CD4-positive, CD25-positive, alpha-beta regulatory T cell (primary cell): ENCODE results near the gene RELT. TPM values are rescaled to one million over a fixed set of nuclear protein-coding genes. Genes with fewer than 3 reads are reported as not detected.

Experiments
- ATAC-seq, 2 donors: fragments of 150-1000 bp; cut with Tn5 transposase; one replicate each; pipeline ENCODE4 v1.10.0; 2021; ENCODE audit warnings: low read depth in 2 of 2, moderate number of reproducible peaks in 2 of 2, moderate library complexity in 1 of 2
- DNase-seq, 3 donors: peaks; one replicate each; pipeline versions ENCODE4 v3.0.0 to v3.0.0-alpha.2; 2012 to 2022; ENCODE audit warnings: mixed read lengths in 1 of 3
- H3K27ac ChIP-seq: one replicate; pipeline ENCODE4 v1.7.0; 2013; ENCODE audit warnings: mild to moderate bottlenecking, low read length; ENCODE audit not compliant: insufficient read depth, poor library complexity, severe bottlenecking
- H3K27me3 ChIP-seq: one replicate; pipeline ENCODE4 v1.7.0; 2013; ENCODE audit warnings: low read length; ENCODE audit not compliant: control insufficient read depth, insufficient read depth
- H3K36me3 ChIP-seq: one replicate; pipeline ENCODE4 v1.7.0; 2013; ENCODE audit warnings: mild to moderate bottlenecking, low read length, moderate library complexity; ENCODE audit not compliant: control insufficient read depth, insufficient read depth
- H3K4me1 ChIP-seq: 2 replicates; pipeline ENCODE4 v1.7.0; 2013; ENCODE audit warnings: mild to moderate bottlenecking, low read length; ENCODE audit not compliant: insufficient read depth, control insufficient read depth, poor library complexity, severe bottlenecking
- H3K4me3 ChIP-seq: one replicate; pipeline ENCODE4 v1.7.0; 2013; ENCODE audit warnings: low read depth, mild to moderate bottlenecking, low read length, moderate library complexity
- H3K9me3 ChIP-seq, 2 experiments: 1 replicate in 1 of 2; 2 replicates in 1 of 2; pipeline ENCODE4 v1.7.0; 2013; ENCODE audit warnings: low read length in 2 of 2, mild to moderate bottlenecking in 1 of 2, moderate library complexity in 1 of 2; ENCODE audit not compliant: control insufficient read depth in 2 of 2
- H3K27ac Mint-ChIP-seq, 3 donors: one replicate each; pipeline ENCODE4 v1.8.0; 2020 to 2022; ENCODE audit warnings: mild to moderate bottlenecking in 3 of 3, mixed read lengths in 3 of 3, moderate library complexity in 2 of 3
- H3K27me3 Mint-ChIP-seq: one replicate; pipeline ENCODE4 v1.8.0; 2022; ENCODE audit warnings: mild to moderate bottlenecking, mixed read lengths
- H3K36me3 Mint-ChIP-seq: one replicate; pipeline ENCODE4 v1.8.0; 2020; ENCODE audit warnings: mixed read lengths
- H3K4me1 Mint-ChIP-seq, 4 donors: one replicate each; pipeline ENCODE4 v1.8.0; 2020 to 2022; ENCODE audit warnings: mixed read lengths in 4 of 4, mild to moderate bottlenecking in 1 of 4
- H3K4me3 Mint-ChIP-seq, 4 donors: one replicate each; pipeline ENCODE4 v1.8.0; 2020 to 2022; ENCODE audit warnings: mild to moderate bottlenecking in 4 of 4, mixed read lengths in 4 of 4, moderate library complexity in 3 of 4
- H3K9me3 Mint-ChIP-seq, 7 donors: one replicate each; pipeline ENCODE4 v1.8.0; 2020 to 2022; ENCODE audit warnings: mixed read lengths in 7 of 7, mild to moderate bottlenecking in 3 of 7, moderate library complexity in 2 of 7
- polyA plus RNA-seq, 4 donors: library from polyadenylated mRNA; unstranded; fragments of 300-500 nt; fragmentation: Illumina TruSeq; gene quantifications; one replicate each; pipeline ENCODE4 v1.2.3, GENCODE V29; 2021
- total RNA-seq: library from RNA; stranded (reverse); gene quantifications from one replicate; pipeline ENCODE4 v1.2.3, GENCODE V29; 2022

Gene RELT
- total and polyA plus RNA-seq, 5 donors from 2014 or later, result 2.0 to 117 (median 3.3) TPM

DNA sequence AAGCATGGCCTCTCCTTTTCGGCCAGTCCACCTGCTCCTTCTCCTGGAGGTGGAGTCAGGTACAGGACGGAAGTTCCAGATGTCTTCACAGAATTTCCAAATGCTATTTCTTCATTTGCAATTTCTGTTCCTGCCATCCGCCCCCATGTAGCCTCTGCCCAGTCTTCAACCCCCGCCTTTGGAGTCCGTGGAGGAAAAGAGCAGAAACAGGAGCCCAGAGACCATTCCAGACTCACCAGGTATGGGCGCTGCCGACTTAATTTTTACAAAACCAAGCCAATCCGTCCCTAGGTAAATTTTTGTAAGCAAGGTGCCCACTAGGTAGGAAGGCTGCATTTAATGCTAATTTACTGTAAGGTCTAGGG lies 28.9 kb downstream of the RELT start:
- H3K27me3 ChIP-seq, result no peaks in the 10 kb centered on the region
- no peaks in the 10 kb centered on the region for H3K4me1 Mint-ChIP-seq
- H3K27ac ChIP-seq, result no peak overlapping the region
- no peak overlapping the region for H3K4me3 ChIP-seq
- no peak for ATAC-seq
- no peaks in the 10 kb centered on the region for H3K9me3 Mint-ChIP-seq
- H3K36me3 ChIP-seq, result peaks cover 25% of the 10 kb centered on the region
- no peak for DNase-seq
- peak overlapping the region in 2 of 3 donors; percentile 17 to 86 for H3K27ac Mint-ChIP-seq
- H3K4me3 Mint-ChIP-seq, result no peak overlapping the region
- peaks cover 17% of the 10 kb centered on the region for H3K36me3 Mint-ChIP-seq
- H3K9me3 ChIP-seq, result no peaks in the 10 kb centered on the region
- no peaks in the 10 kb centered on the region for H3K4me1 ChIP-seq
- H3K27me3 Mint-ChIP-seq, result no peaks in the 10 kb centered on the region

DNA sequence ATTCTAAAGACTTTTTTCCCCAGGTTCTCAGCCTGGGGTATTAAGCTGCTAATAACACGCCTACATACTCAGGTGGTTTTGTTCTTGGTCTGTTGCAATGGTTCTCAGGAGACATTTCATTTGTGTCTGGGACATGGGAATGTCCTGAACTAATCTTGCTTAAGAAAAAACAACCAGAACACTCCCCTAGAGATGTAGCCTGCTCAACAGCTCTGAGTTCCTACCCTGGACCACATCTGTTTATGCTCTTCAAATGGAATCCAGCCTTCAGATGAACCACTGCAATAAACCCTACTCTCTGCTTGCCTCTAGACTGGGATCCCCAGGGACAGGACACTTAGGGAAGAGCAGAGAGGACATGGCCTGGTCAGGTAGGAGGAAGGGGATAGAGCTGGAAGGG lies 29.9 kb downstream of the RELT start:
- no peaks in the 10 kb centered on the region for H3K9me3 ChIP-seq
- H3K4me3 Mint-ChIP-seq, result no peak overlapping the region
- no peaks in the 10 kb centered on the region for H3K9me3 Mint-ChIP-seq
- H3K4me3 ChIP-seq, result no peak overlapping the region
- no peak overlapping the region for H3K27ac Mint-ChIP-seq
- H3K4me1 ChIP-seq, result no peaks in the 10 kb centered on the region
- peaks cover 25% of the 10 kb centered on the region for H3K36me3 ChIP-seq
- H3K27me3 ChIP-seq, result no peaks in the 10 kb centered on the region
- peaks cover 23% of the 10 kb centered on the region for H3K36me3 Mint-ChIP-seq
- no peak for ATAC-seq
- H3K27ac ChIP-seq, result no peak overlapping the region
- DNase-seq, result no peak
- no peaks in the 10 kb centered on the region for H3K4me1 Mint-ChIP-seq
- H3K27me3 Mint-ChIP-seq, result no peaks in the 10 kb centered on the region

DNA sequence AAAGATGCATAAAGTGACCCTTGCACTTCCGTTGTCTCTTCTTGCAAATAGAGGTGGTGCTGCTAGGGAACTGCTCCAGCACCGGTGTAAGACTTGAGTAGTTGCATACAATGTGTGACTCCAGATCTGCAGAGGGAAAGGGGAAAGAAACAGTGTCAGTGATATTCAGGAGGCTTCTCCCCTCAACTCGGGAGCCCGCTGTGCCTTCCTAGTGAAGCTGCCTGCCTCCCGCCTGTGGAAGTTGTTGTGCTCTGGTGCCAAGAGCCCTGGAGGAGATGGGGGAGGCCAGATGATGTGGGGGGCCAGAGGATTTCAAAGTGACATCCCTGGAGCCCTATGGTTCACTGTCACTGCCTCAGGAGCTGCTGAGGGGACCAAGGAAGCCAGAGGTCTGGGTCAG lies 30.4 kb downstream of the RELT start:
- H3K36me3 Mint-ChIP-seq, result peaks cover 23% of the 10 kb centered on the region
- peak overlapping the region in 2 of 3 donors; percentile 32 to 65 for H3K27ac Mint-ChIP-seq
- Histone ChIP-seq H3K27me3 (no peaks in the 10 kb centered on the region), H3K4me1 (no peaks in the 10 kb centered on the region), H3K4me3 (no peak overlapping the region), H3K27ac (no peak overlapping the region), H3K36me3 (peaks cover 25% of the 10 kb centered on the region), H3K9me3 (no peaks in the 10 kb centered on the region)
- no peaks in the 10 kb centered on the region for H3K4me1 Mint-ChIP-seq
- no peak overlapping the region for H3K4me3 Mint-ChIP-seq
- no peak for ATAC-seq
- no peak for DNase-seq
- H3K9me3 Mint-ChIP-seq, result no peaks in the 10 kb centered on the region
- H3K27me3 Mint-ChIP-seq, result no peaks in the 10 kb centered on the region

DNA sequence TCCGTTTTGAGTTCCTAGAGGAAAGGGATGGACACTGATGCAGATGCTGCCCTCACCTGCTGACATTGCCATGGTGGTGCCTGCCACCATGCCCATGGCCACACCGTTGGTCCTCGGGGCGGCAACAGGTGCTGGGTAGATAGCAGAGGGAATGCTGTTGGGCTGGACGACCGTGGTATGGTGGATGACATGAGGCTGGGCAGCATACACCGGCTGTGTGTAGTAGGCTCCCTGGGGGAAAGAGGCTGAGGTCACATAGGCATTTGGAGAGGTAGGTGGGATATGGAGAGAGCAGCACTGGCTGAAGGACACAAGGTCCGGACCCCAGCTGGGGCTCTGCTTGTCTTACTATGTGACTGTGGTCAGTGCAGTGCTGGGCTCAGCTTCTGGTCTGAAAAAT lies 33.2 kb downstream of the RELT start:
- H3K36me3 ChIP-seq, result peaks cover 25% of the 10 kb centered on the region
- H3K27ac ChIP-seq, result no peak overlapping the region
- Mint-ChIP-seq H3K4me1 (peaks cover 0 to 7% (median 1%) of the 10 kb centered on the region in 4 donors), H3K36me3 (peaks cover 29% of the 10 kb centered on the region), H3K27ac (peak overlapping the region in 2 of 3 donors; percentile 49 to 65), H3K4me3 (no peak overlapping the region), H3K27me3 (no peaks in the 10 kb centered on the region), H3K9me3 (no peaks in the 10 kb centered on the region)
- no peak for DNase-seq
- no peaks in the 10 kb centered on the region for H3K27me3 ChIP-seq
- H3K4me3 ChIP-seq, result no peak overlapping the region
- no peaks in the 10 kb centered on the region for H3K4me1 ChIP-seq
- H3K9me3 ChIP-seq, result no peaks in the 10 kb centered on the region
- ATAC-seq, result no peak

DNA sequence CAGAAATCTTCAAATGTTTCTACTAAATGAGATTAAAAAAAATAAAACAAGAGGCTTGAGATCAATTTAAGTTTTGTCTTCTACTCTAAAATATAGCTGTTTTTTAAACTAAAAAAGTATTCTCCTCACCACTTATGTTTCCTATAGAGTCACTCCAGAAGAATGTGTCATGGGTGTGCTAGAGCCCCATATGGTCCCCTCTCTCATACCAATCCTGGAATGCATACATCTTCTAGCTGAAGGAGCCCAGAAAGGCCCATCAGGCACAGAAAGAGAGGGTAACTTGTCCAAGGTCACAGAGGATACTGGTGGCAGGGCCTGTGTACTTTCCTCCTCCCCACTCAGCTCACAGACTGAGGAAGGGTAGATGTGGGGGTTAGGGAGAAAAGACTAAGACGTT lies 34.4 kb downstream of the RELT start:
- Mint-ChIP-seq H3K9me3 (no peaks in the 10 kb centered on the region), H3K27ac (no peak overlapping the region), H3K36me3 (peaks cover 29% of the 10 kb centered on the region), H3K4me1 (peaks cover 2 to 7% (median 3%) of the 10 kb centered on the region in 4 donors), H3K27me3 (no peaks in the 10 kb centered on the region), H3K4me3 (no peak overlapping the region)
- Histone ChIP-seq H3K27me3 (no peaks in the 10 kb centered on the region), H3K27ac (no peak overlapping the region), H3K4me1 (no peaks in the 10 kb centered on the region), H3K36me3 (peaks cover 20% of the 10 kb centered on the region), H3K4me3 (no peak overlapping the region), H3K9me3 (no peaks in the 10 kb centered on the region)
- ATAC-seq, result no peak
- DNase-seq, result no peak

DNA sequence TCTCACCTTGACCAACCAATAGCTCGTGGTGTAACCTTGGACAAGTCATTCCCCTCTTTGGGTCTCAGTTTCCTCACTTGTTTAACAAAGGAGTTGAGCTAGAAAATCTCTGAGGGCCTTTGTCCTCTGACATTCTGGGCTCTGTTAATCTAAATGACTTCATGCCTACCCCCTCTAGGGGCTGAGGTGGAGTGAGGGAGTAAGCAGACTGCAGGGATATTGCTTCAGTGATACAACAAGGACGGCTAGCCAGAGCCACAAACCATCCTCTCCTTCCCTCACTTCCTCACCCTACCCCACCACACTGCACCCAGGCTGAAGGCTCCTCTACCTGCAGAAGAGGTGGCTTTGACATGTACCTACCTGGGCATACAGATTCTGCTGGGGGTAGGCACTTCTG lies 34.8 kb downstream of the RELT start:
- no peak overlapping the region for H3K4me3 Mint-ChIP-seq
- no peaks in the 10 kb centered on the region for H3K9me3 Mint-ChIP-seq
- no peaks in the 10 kb centered on the region for H3K9me3 ChIP-seq
- no peak overlapping the region for H3K27ac ChIP-seq
- H3K4me3 ChIP-seq, result no peak overlapping the region
- H3K36me3 Mint-ChIP-seq, result peaks cover 29% of the 10 kb centered on the region
- no peak overlapping the region for H3K27ac Mint-ChIP-seq
- H3K36me3 ChIP-seq, result peaks cover 19% of the 10 kb centered on the region
- peaks cover 2 to 7% (median 4%) of the 10 kb centered on the region in 4 donors for H3K4me1 Mint-ChIP-seq
- H3K27me3 ChIP-seq, result no peaks in the 10 kb centered on the region
- no peak for DNase-seq
- no peaks in the 10 kb centered on the region for H3K4me1 ChIP-seq
- ATAC-seq, result no peak
- H3K27me3 Mint-ChIP-seq, result no peaks in the 10 kb centered on the region

DNA sequence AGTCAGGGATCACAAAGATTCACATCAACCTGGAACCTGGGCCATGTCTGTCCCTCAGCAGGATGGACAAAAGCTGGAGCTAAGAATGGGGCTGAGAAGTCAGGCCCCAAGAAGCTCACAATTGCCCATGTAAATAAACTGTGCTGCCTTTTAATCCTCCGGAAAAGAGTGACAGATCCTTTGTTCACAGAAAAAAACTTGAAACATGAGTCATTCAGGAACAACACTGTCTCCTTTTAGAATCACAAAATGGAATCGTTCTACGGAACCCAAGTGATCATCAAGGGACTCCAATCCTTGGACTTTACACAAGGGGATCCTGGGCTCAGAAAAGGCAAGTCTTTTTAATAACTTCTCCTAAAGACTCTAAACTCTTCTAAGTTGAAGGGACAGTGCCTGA lies 36.1 kb downstream of the RELT start:
- no peaks in the 10 kb centered on the region for H3K9me3 Mint-ChIP-seq

DNA sequence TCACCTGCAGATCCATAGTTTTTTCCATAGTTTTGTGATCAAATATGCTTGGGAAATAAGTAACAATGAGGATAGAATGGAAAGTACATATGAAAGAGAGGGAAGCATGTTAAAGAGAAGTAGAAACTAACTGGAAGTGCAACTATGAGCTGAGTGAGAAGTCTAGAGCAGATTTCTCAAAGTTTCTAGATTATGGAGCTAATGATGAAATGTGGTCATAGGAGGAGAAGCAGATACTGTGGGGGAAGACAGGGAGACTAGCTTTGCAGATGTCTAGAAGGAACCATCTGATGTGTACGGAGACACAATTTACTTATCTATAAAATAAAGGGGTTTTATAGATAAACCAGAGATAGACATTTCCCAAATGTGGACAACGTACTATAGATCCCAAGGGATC lies 37.1 kb downstream of the RELT start:
- peaks cover 31% of the 10 kb centered on the region for H3K36me3 Mint-ChIP-seq
- H3K27me3 Mint-ChIP-seq, result no peaks in the 10 kb centered on the region
- no peak overlapping the region for H3K4me3 Mint-ChIP-seq
- no peak overlapping the region for H3K27ac Mint-ChIP-seq
- no peak overlapping the region for H3K4me3 ChIP-seq
- DNase-seq (no peak), ATAC-seq (no peak)
- H3K27me3 ChIP-seq, result no peaks in the 10 kb centered on the region
- no peaks in the 10 kb centered on the region for H3K9me3 ChIP-seq
- H3K4me1 ChIP-seq, result no peaks in the 10 kb centered on the region
- H3K9me3 Mint-ChIP-seq, result no peaks in the 10 kb centered on the region
- peaks cover 2 to 8% (median 5%) of the 10 kb centered on the region in 4 donors for H3K4me1 Mint-ChIP-seq
- no peak overlapping the region for H3K27ac ChIP-seq
- peaks cover 15% of the 10 kb centered on the region for H3K36me3 ChIP-seq

More for the DNA sequence above, 36.1 kb downstream of the RELT start:
- peaks cover 2 to 8% (median 5%) of the 10 kb centered on the region in 4 donors for H3K4me1 Mint-ChIP-seq
- Histone ChIP-seq H3K4me3 (no peak overlapping the region), H3K9me3 (no peaks in the 10 kb centered on the region), H3K27me3 (no peaks in the 10 kb centered on the region), H3K27ac (no peak overlapping the region), H3K36me3 (peaks cover 13% of the 10 kb centered on the region), H3K4me1 (no peaks in the 10 kb centered on the region)
- no peak overlapping the region for H3K4me3 Mint-ChIP-seq
- peak overlapping the region in 2 of 3 donors; percentile 44 to 70 for H3K27ac Mint-ChIP-seq
- H3K27me3 Mint-ChIP-seq, result no peaks in the 10 kb centered on the region
- H3K36me3 Mint-ChIP-seq, result peaks cover 33% of the 10 kb centered on the region
- ATAC-seq (no peak), DNase-seq (no peak)
